Endothelial cell of umbilical vein (primary cell): ENCODE measurements around the gene INTS7. TPM values are rescaled to one million over a fixed set of nuclear protein-coding genes. Genes with fewer than 3 reads are reported as not detected.
A peak's percentile ranks its signal among the peaks of the same experiment; 100 is the strongest.

Experiments
- BruUV-seq: library from RNA; stranded (reverse); fragments of 400-500 nt; replicated peaks from 2 replicates; lab custom pipeline; 2021; lab: Mats Ljungman, UMichigan
- CTCF ChIA-PET: fragments of 300-600, 350-600 bp; sonication (Branson Sonifier 250); formaldehyde crosslinking; loops from one replicate; lab custom pipeline; 2021; ENCODE audit warnings: antibody characterized with exemption, inconsistent platforms; lab: Charles Lee
- POLR2A ChIA-PET: fragments of 300-600, 350-600 bp; sonication (Branson Sonifier 250); formaldehyde crosslinking; loops from one replicate; lab custom pipeline; 2021; ENCODE audit warnings: antibody characterized with exemption, inconsistent platforms; lab: Charles Lee
- DNase-seq: peaks from one replicate; pipeline ENCODE4 v3.0.0-alpha.2; 2011; ENCODE audit warnings: low read depth, low spot score
- FAIRE-seq: peaks from 2 replicates; lab custom pipeline; 2011; peaks lifted over from hg19 to GRCh38; lab: Jason Lieb, UNC
- H2AFZ ChIP-seq: 2 replicates; pipeline ENCODE4 v1.6.0; 2012; ENCODE audit warnings: low read depth, low read length, control low read depth, inconsistent platforms
- H3K27ac ChIP-seq: 2 replicates; pipeline ENCODE4 v1.5.1; 2011; ENCODE audit warnings: low read depth, mild to moderate bottlenecking, control low read depth, low read length, moderate library complexity; ENCODE audit not compliant: insufficient read depth
- H3K27me3 ChIP-seq, 2 experiments: 2 replicates each; pipeline versions ENCODE4 v1.6.0 to v1.6.1; 2011; ENCODE audit warnings: low read length in 2 of 2, mixed read lengths in 1 of 2; ENCODE audit not compliant: control insufficient read depth in 2 of 2, insufficient read depth in 2 of 2
- H3K36me3 ChIP-seq, 2 experiments: 2 replicates in 1 of 2; 3 replicates in 1 of 2; pipeline ENCODE4 v1.5.1; 2011; ENCODE audit warnings: low read length in 2 of 2, mild to moderate bottlenecking in 1 of 2, moderate library complexity in 1 of 2; ENCODE audit not compliant: control insufficient read depth in 2 of 2, insufficient read depth in 2 of 2; ENCODE audit errors: extremely low read depth in 1 of 2
- H3K4me1 ChIP-seq: 3 replicates; pipeline ENCODE4 v1.5.1; 2011; ENCODE audit warnings: mild to moderate bottlenecking, low read length; ENCODE audit not compliant: control insufficient read depth, insufficient read depth; ENCODE audit errors: extremely low read depth
- H3K4me2 ChIP-seq: 2 replicates; pipeline ENCODE4 v1.6.1; 2011; ENCODE audit warnings: low read length, control low read depth, mixed read lengths; ENCODE audit not compliant: insufficient read depth
- H3K4me3 ChIP-seq, 3 experiments: fragments of 200-600 bp in 1 of 3; sonication (generic), shearing (Covaris generic) in 1 of 3; replicated peaks in 1 of 3; 2 replicates each; pipeline ENCODE4 v1.5.1; 2011 to 2016; ENCODE audit warnings: control low read depth in 3 of 3, low read length in 3 of 3, mild to moderate bottlenecking in 2 of 3, inconsistent platforms in 1 of 3, low read depth in 1 of 3, moderate library complexity in 1 of 3; ENCODE audit not compliant: insufficient read depth in 1 of 3
- H3K79me2 ChIP-seq: 2 replicates; pipeline ENCODE4 v1.6.0; 2012; ENCODE audit warnings: low read length, inconsistent platforms; ENCODE audit not compliant: control insufficient read depth, insufficient read depth
- H3K9ac ChIP-seq: replicated peaks from 2 replicates; pipeline ENCODE3; 2011; ENCODE audit warnings: low read length, control low read depth; ENCODE audit not compliant: insufficient read depth; ENCODE audit errors: extremely low read depth
- H3K9me1 ChIP-seq: replicated peaks from 3 replicates; pipeline ENCODE4 v1.6.0; 2011; ENCODE audit warnings: mild to moderate bottlenecking, low read length; ENCODE audit not compliant: control insufficient read depth, insufficient read depth; ENCODE audit errors: extremely low read depth
- H3K9me3 ChIP-seq: replicated peaks from 2 replicates; pipeline ENCODE4 v1.5.1; 2012; ENCODE audit warnings: low read length, inconsistent platforms; ENCODE audit not compliant: control insufficient read depth, insufficient read depth
- H4K20me1 ChIP-seq: replicated peaks from 2 replicates; pipeline ENCODE3; 2011; ENCODE audit warnings: mild to moderate bottlenecking, low read length; ENCODE audit not compliant: control insufficient read depth, insufficient read depth; ENCODE audit errors: extremely low read depth
- EZH2 ChIP-seq: IDR thresholded peaks from 2 replicates; pipeline ENCODE4 v1.6.1; 2012; ENCODE audit warnings: borderline replicate concordance, low read depth, mild to moderate bottlenecking, moderate library complexity, low read length, inconsistent platforms; ENCODE audit not compliant: severe bottlenecking
- FOS ChIP-seq: IDR thresholded peaks from 2 replicates; pipeline ENCODE4 v1.6.1; 2011; ENCODE audit warnings: mild to moderate bottlenecking, low read length, moderate library complexity, borderline replicate concordance; ENCODE audit not compliant: insufficient read depth
- GATA2 ChIP-seq: IDR thresholded peaks from 2 replicates; pipeline ENCODE4 v1.7.0; 2011; ENCODE audit warnings: low read depth, mild to moderate bottlenecking, moderate library complexity, mixed read lengths, low read length; ENCODE audit not compliant: insufficient read length, insufficient read depth
- JUN ChIP-seq: IDR thresholded peaks from 2 replicates; pipeline ENCODE4 v1.6.1; 2011; ENCODE audit warnings: borderline replicate concordance, low read depth; ENCODE audit not compliant: insufficient read length, insufficient read depth
- MYC ChIP-seq: IDR thresholded peaks from one replicate; pipeline ENCODE4 v1.6.1; 2011; ENCODE audit warnings: mild to moderate bottlenecking, low read depth, low read length
- POLR2A ChIP-seq: IDR thresholded peaks from 2 replicates; pipeline ENCODE4 v1.6.1; 2012; ENCODE audit warnings: low read depth, mild to moderate bottlenecking, control low read depth, low read length
- POLR2AphosphoS5 ChIP-seq: IDR thresholded peaks from 2 replicates; pipeline ENCODE4 v1.6.1; 2012; ENCODE audit warnings: low read depth, mild to moderate bottlenecking, control low read depth, low read length, moderate library complexity; ENCODE audit not compliant: insufficient read depth
- dilution Hi-C: fragments of 300-500 bp; cut with MboI; formaldehyde crosslinking; loops from one replicate; pipeline ENCODE4 v1.15.0; 2019; ENCODE audit warnings: low sequenced_read_pairs; ENCODE audit not compliant: extremely low pct_ligation_motif_present
- intact Hi-C: fragments of 100-400 bp; cut with micrococcal nuclease; formaldehyde crosslinking; loops from one replicate; pipeline ENCODE4 v1.10.0; 2022
- polyA plus RNA-seq, 4 experiments: library from polyadenylated mRNA; depleted of rRNA in 3 of 4; stranded (reverse) in 3 of 4; unstranded in 1 of 4; fragments of >200 nt; gene quantifications; 2 replicates each; pipeline versions ENCODE4 v1.2.1 to v1.2.3, GENCODE V29; 2011 to 2012; ENCODE audit warnings: missing spikeins in 1 of 4
- total RNA-seq: library from RNA; stranded (reverse); gene quantifications from 2 replicates; pipeline ENCODE4 v1.2.3, GENCODE V29; 2021
- TF ChIP-seq, protein P1 (sequence below), 2 donors: IDR thresholded peaks; 1 replicate in 1 of 2; 2 replicates in 1 of 2; pipeline ENCODE4 v1.5.1; 2011; ENCODE audit warnings: low read length in 2 of 2, mild to moderate bottlenecking in 2 of 2, moderate library complexity in 2 of 2, control low read depth in 1 of 2, inconsistent platforms in 1 of 2, low read depth in 1 of 2; ENCODE audit not compliant: insufficient read depth in 1 of 2; ENCODE audit errors: extremely low read depth in 1 of 2
- TF ChIP-seq, protein P2 (sequence below): IDR thresholded peaks from 2 replicates; pipeline ENCODE4 v1.6.1; 2011; ENCODE audit not compliant: insufficient read depth, insufficient read length

The INTS7 gene
- total and polyA plus RNA-seq, 2 donors (not counting 3 experiments of a cell fraction or from before 2014, with no cell fraction given), result 9.1 to 18.1 TPM

DNA sequence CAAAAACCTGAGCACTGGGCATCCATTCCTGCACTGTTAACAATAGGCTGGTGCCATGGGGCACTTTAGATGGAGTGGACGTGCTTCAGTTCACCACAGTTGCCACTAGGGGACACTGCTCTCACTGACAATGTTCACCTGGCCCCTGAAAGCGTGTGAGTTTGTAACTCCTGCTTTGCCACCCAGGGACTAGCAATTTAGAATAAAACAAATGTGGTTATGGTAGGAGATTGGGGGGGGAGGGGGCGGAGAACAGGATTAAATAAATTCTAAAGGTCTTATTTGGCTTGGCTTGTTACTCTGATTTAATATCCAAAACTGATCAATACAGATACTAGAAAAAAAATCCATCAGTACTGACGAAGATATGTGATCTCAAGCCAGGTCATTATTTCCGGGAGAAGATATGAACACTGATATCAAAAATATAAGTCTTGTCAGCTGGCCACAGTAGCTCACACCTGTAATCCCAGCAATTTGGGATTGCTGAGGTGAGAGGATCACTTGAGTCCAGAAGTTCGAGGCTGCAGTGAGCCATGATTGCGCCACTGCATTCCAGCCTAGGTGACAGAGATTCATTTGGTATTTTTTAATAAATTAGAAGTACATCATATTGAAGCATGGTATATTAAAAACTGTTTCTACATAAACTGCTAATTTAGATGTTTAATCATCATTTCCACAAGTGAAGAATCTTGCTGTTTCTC, 23.2 kb downstream of the INTS7 start:
- H3K9me1 ChIP-seq, result no peaks in the 10 kb centered on the region
- DNase-seq (peak; percentile 70), FAIRE-seq (peak; percentile 79)
- no peak overlapping the region for H3K4me2 ChIP-seq
- no peak overlapping the region for H2AFZ ChIP-seq
- ChIA-PET POLR2A (no interaction called here), CTCF (interaction anchor here (0.8 to 2.9 kb wide), 12 partner anchors 9 to 444 kb away, joined by 3 to 25 read pairs (median 4); partner anchors contain the start of genes DTL and INTS7)
- TF ChIP-seq, protein P1, sequence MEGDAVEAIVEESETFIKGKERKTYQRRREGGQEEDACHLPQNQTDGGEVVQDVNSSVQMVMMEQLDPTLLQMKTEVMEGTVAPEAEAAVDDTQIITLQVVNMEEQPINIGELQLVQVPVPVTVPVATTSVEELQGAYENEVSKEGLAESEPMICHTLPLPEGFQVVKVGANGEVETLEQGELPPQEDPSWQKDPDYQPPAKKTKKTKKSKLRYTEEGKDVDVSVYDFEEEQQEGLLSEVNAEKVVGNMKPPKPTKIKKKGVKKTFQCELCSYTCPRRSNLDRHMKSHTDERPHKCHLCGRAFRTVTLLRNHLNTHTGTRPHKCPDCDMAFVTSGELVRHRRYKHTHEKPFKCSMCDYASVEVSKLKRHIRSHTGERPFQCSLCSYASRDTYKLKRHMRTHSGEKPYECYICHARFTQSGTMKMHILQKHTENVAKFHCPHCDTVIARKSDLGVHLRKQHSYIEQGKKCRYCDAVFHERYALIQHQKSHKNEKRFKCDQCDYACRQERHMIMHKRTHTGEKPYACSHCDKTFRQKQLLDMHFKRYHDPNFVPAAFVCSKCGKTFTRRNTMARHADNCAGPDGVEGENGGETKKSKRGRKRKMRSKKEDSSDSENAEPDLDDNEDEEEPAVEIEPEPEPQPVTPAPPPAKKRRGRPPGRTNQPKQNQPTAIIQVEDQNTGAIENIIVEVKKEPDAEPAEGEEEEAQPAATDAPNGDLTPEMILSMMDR (IDR thresholded peaks at IDR 0.05; ENCODE audit: extremely low read depth in 1 of 2, insufficient read depth in 1 of 2, low read depth in 1 of 2, low read length in 2 of 2), result peak; percentile 90 to 92
- TF ChIP-seq MYC, result no peak
- TF ChIP-seq GATA2, result no peak
- TF ChIP-seq FOS, result no peak
- TF ChIP-seq POLR2A, result no peak
- TF ChIP-seq EZH2, result no peak
- no peak for TF ChIP-seq JUN
- TF ChIP-seq, protein P2, sequence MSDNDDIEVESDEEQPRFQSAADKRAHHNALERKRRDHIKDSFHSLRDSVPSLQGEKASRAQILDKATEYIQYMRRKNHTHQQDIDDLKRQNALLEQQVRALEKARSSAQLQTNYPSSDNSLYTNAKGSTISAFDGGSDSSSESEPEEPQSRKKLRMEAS, result no peak
- TF ChIP-seq POLR2AphosphoS5, result no peak
- peaks cover 0 to 6% of the 10 kb centered on the region in 2 experiments for H3K36me3 ChIP-seq
- no peak overlapping the region for H3K27ac ChIP-seq
- dilution Hi-C loops, result no loop called here
- H3K4me1 ChIP-seq, result peaks cover 4% of the 10 kb centered on the region
- no TSS peak for BruUV-seq
- no peak overlapping the region for H3K9ac ChIP-seq
- no peaks in the 10 kb centered on the region for H4K20me1 ChIP-seq
- no peaks in the 10 kb centered on the region for H3K9me3 ChIP-seq
- no peak overlapping the region for H3K4me3 ChIP-seq
- intact Hi-C loops, result loop anchor here (1.0 to 5.0 kb wide), 6 partner anchors 23 to 444 kb away; partner anchors contain the start of genes DTL, INTS7 and PPP2R5A
- H3K27me3 ChIP-seq, result no peaks in the 10 kb centered on the region
- H3K79me2 ChIP-seq, result no peaks in the 10 kb centered on the region
